ENCODE results near the gene PDCD2L.
"Not testable (repeated sequence)": the region's sequence is repeated elsewhere in the genome, so short reads cannot be mapped to it uniquely, and the experiment has no call there.

Gene PDCD2L

DNA sequence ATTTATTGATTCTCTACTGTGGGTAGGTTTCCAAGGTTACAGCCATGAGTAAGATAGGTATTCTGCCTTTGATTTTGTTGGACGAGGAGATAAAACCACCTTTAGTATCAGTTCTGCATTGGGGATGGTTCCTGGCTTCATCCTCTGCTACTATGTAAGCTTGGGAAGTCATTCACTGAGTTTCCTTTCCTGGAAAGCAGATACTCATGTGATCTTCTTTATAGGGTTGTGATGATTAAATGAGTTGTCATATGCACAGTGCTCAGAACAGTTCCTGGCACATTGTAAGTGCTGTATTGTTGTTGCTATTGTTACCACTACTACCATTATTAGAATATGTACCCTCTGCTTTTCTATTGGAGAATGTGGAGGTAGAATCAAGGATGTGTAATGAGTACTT, 64.2 kb downstream of the PDCD2L start:
- DNase-seq (ENCODE audit: low read depth in 2 of 2): no peak

DNA sequence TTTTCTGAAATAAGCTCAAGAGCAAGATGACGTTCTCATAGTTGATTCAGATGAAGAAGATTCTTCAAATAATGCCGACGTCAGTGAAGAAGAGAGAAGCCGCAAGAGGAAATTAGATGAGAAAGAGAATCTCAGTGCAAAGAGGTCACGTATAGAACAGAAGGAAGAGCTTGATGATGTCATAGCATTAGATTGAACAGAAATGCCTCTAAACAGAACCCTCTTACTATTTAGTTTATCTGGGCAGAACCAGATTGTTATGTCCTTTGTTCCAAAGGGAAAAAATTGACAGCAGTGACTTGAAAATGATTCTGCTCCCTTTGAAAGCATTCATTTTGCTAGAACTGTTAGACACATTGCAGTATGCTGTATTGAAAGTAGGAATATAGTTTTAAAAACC, 64.8 kb downstream of the PDCD2L start:
- DNase-seq (ENCODE audit: low read depth in 2 of 2): not testable (repeated sequence)

DNA sequence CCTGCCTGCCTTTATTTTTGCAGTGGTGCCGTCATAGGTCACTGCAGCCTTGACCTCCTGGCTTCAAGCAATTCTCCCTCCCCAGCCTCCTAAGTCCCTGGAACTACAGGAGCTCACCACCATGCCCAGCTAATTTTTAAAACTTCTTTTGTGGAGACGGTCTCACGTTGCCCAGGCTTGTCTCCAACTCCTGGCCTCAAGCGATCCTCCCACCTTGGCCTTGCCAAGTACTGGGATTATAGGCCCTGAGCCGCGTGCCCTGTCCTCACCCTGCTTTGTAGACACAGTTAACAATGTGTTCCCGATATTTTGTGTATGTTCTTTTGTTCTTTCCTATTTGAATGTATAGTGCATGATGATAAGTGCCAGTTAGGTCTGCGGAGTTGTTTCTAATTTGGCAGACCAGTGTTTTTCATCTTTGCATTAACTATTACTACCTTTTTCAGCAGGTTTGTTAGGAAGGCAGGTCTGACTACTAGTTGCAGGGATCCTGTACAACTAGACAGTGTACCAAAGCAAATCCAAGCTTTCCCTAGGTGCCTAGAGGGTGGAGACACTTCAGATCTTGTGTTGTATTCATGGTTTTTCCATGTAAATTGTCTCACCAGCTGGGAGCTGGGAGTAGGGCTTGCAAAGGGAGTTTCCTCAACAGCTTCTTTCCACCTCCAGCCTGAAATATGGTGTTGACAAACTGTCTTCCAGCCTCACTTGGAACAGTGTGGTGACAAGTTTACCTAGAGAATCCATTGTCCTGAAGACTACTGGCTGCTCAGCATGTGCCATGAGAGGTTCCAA, 67.9 kb downstream of the PDCD2L start:
- DNase-seq (ENCODE audit: low read depth in 2 of 2): no peak

- no peak for DNase-seq (ENCODE audit: low read depth in 2 of 2)
These were observed 70.2 kb downstream of the PDCD2L start for GRCh38 chr19:34474233-34474989.

DNA sequence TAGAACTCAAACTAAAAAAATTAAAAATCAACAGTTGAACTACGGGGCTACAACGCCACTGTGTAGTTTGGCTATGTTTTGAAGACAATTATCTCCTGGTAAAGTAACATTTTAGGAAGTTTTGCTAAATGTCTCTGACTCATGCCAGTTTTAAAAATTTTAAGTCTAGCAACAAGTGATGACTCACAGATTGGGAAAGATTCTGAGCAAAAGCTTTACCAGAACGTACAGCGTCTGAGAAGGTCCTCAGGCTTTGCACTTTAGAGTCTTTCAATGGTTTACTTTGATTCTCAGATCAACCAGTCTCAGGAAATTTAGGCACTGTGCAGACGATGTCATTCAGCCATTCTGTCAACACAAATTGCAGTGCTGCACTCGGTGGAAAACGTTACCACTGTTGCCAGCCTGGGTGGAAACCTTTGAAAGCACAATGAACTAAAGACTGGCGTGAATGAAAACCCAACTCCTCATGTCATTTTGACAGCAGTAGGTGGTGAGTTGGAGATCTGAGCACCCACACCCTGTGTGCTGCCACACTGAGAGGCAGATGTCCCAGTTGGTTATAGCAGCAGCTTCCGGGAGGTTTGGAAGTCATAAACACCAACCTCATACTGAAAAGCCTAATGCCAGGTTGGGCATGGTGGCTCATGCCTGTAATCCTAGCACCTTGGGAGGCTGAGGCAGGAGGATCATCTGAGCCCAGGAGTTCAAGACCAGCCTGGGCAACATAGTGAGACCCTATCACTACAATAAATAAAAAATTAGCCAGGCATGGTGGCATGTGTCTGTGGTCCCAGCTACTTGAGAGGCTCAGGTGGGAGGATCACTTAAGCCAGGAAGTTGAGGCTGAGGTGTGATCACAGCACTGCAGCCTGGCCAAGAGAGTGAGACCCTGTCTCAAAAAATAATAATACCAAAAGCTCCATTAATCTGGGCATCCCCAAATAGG, 71.1 kb downstream of the PDCD2L start:
- DNase-seq (ENCODE audit: low read depth in 2 of 2): no peak

Measured in stimulated activated CD8-positive, alpha-beta memory T cell treated with anti-CD3 and anti-CD28 coated beads, Interleukin-15, amount 100 ng/mL, for 48 hours (primary cell).